HEK293T (cell line): ENCODE results near the gene TCF25.

ENCODE experiments used
- ARNT ChIP-seq: fragments of 450-650 bp; IDR thresholded peaks from 2 replicates; pipeline ENCODE4 v1.6.1; 2017; ENCODE audit warnings: mild to moderate bottlenecking
- BHLHE40 ChIP-seq: fragments of 450-650 bp; IDR thresholded peaks from 2 replicates; pipeline ENCODE4 v1.6.1; 2016; ENCODE audit warnings: mild to moderate bottlenecking, moderate library complexity, borderline replicate concordance
- CTBP1 ChIP-seq: fragments of 450-650 bp; IDR thresholded peaks from 2 replicates; pipeline ENCODE4 v1.6.1; 2016; ENCODE audit warnings: borderline replicate concordance
- ELF4 ChIP-seq: fragments of 450-650 bp; IDR thresholded peaks from 2 replicates; pipeline ENCODE4 v1.6.1; 2017; ENCODE audit warnings: antibody characterized with exemption
- FOXA1 ChIP-seq: fragments of 450-650 bp; IDR thresholded peaks from 2 replicates; pipeline ENCODE4 v1.6.1; 2016; ENCODE audit warnings: mild to moderate bottlenecking
- FOXK2 ChIP-seq: fragments of 450-650 bp; IDR thresholded peaks from 2 replicates; pipeline ENCODE4 v1.6.1; 2016; ENCODE audit warnings: mild to moderate bottlenecking
- FOXM1 ChIP-seq: fragments of 450-650 bp; IDR thresholded peaks from 2 replicates; pipeline ENCODE4 v1.6.1; 2017; ENCODE audit warnings: mild to moderate bottlenecking, borderline replicate concordance
- L3MBTL2 ChIP-seq: fragments of 450-650 bp; conservative IDR thresholded peaks from 2 replicates; pipeline ENCODE4 v1.6.1; 2016; ENCODE audit warnings: mild to moderate bottlenecking
- LEF1 ChIP-seq: fragments of 450-650 bp; IDR thresholded peaks from 2 replicates; pipeline ENCODE4 v1.6.1; 2017; ENCODE audit warnings: mild to moderate bottlenecking, borderline replicate concordance
- NFRKB ChIP-seq: fragments of 450-650 bp; IDR thresholded peaks from 2 replicates; pipeline ENCODE4 v1.6.1; 2016; ENCODE audit warnings: mild to moderate bottlenecking, moderate library complexity
- SP1 ChIP-seq: fragments of 450-650 bp; IDR thresholded peaks from 2 replicates; pipeline ENCODE4 v1.6.1; 2017
- SUZ12 ChIP-seq: fragments of 450-650 bp; IDR thresholded peaks from 2 replicates; pipeline ENCODE4 v1.6.1; 2016; ENCODE audit warnings: mild to moderate bottlenecking
- TARDBP ChIP-seq: fragments of 450-650 bp; IDR thresholded peaks from 2 replicates; pipeline ENCODE4 v1.6.1; 2016
- ZNF384 ChIP-seq: fragments of 450-650 bp; IDR thresholded peaks from 2 replicates; pipeline ENCODE4 v1.6.1; 2016

DNA sequence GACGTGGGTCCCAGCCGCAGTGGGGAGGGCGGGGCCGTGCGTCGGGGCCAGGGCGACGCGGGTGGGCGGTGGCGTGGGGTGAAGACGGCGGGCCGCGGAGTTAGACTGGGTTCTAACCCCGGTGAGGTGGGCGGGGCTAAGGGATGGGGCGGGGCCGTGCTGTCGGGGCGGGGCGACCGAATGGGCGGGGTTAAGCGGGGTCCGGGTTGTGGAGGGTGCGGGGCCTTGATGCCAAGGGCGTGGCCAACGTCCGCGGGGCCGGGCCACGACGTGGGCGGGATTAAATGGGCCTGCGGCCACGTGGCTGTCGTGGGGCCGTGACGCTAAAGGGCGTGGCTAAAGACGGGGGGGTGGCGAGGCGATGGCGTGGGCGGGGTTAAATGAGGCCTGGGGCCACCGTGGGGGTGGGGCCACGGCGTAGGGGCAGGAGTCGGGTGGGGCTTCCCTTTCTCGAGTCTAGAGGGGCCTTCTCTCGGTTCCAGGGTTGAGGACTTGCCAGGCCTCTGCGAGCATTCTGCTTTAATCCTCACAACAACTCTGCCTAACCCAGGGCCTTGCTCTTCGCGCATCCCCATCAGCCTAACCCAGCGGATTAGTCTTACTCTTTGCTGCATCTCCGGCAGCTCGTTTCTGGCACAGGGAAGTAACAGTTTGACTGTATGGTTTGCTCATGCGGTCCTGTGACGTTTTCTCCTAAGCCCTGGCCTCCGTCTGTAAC lies 739 bp downstream of the TCF25 start:
- TF ChIP-seq NFRKB (no peak), BHLHE40 (no peak), ZNF384 (no peak), SP1 (0 out of 2 replicates have a peak, but pooled peaks have one; percentile 24), FOXA1 (no peak), FOXM1 (no peak), L3MBTL2 (no peak), ELF4 (no peak), CTBP1 (no peak), SUZ12 (no peak), FOXK2 (no peak), LEF1 (no peak), TARDBP (no peak), ARNT (no peak)
